Astrocyte (in vitro differentiated cells and primary cell): Measurements from ENCODE around the gene AP3M1. TPM values are rescaled to one million over a fixed set of nuclear protein-coding genes. Genes with fewer than 3 reads are reported as not detected.

Experiments used
- DNase-seq: peaks from one replicate; pipeline ENCODE4 v3.0.0-alpha.2; 2010; ENCODE audit warnings: low read depth
- FAIRE-seq: peaks from 2 replicates; lab custom pipeline; 2011; peaks lifted over from hg19 to GRCh38; lab: Jason Lieb, UNC
- H2AFZ ChIP-seq: 2 replicates; pipeline ENCODE4 v1.6.0; 2012; ENCODE audit warnings: low read depth, low read length, inconsistent platforms
- H3K27ac ChIP-seq: 2 replicates; pipeline ENCODE4 v1.5.1; 2011; ENCODE audit warnings: low read depth, low read length, inconsistent platforms
- H3K27me3 ChIP-seq: 2 replicates; pipeline ENCODE4 v1.6.0; 2011; ENCODE audit warnings: low read length, inconsistent platforms; ENCODE audit not compliant: insufficient read depth
- H3K36me3 ChIP-seq: 2 replicates; pipeline ENCODE4 v1.5.1; 2011; ENCODE audit warnings: low read length, inconsistent platforms; ENCODE audit not compliant: insufficient read depth
- H3K4me1 ChIP-seq: 2 replicates; pipeline ENCODE4 v1.5.1; 2011; ENCODE audit warnings: low read length, inconsistent platforms; ENCODE audit not compliant: insufficient read depth
- H3K4me2 ChIP-seq: 2 replicates; pipeline ENCODE4 v1.6.0; 2012; ENCODE audit warnings: low read length, inconsistent platforms
- H3K4me3 ChIP-seq: 2 replicates; pipeline ENCODE4 v1.5.1; 2011; ENCODE audit warnings: low read depth, mild to moderate bottlenecking, low read length, inconsistent platforms; ENCODE audit not compliant: insufficient read depth
- H3K79me2 ChIP-seq: 2 replicates; pipeline ENCODE4 v1.6.0; 2012; ENCODE audit warnings: mild to moderate bottlenecking, low read length, inconsistent platforms; ENCODE audit not compliant: insufficient read depth
- H3K9ac ChIP-seq: 2 replicates; pipeline ENCODE4 v1.6.0; 2012; ENCODE audit warnings: mild to moderate bottlenecking, low read length, inconsistent platforms
- H3K9me3 ChIP-seq: 2 replicates; pipeline ENCODE4 v1.5.1; 2012; ENCODE audit warnings: low read depth, mild to moderate bottlenecking, low read length, inconsistent platforms; ENCODE audit not compliant: insufficient read depth
- H4K20me1 ChIP-seq: 2 replicates; pipeline ENCODE4 v1.6.0; 2012; ENCODE audit warnings: low read length, inconsistent platforms; ENCODE audit not compliant: insufficient read depth
- H3K27ac Mint-ChIP-seq: one replicate; pipeline ENCODE4 v1.8.0; 2021; ENCODE audit warnings: mild to moderate bottlenecking, mixed read lengths; ENCODE audit not compliant: unreplicated experiment
- H3K27me3 Mint-ChIP-seq: one replicate; pipeline ENCODE4 v1.8.0; 2021; ENCODE audit warnings: low read depth, mixed read lengths; ENCODE audit not compliant: unreplicated experiment
- H3K36me3 Mint-ChIP-seq: one replicate; pipeline ENCODE4 v1.8.0; 2021; ENCODE audit warnings: low read depth, mixed read lengths; ENCODE audit not compliant: unreplicated experiment
- H3K4me1 Mint-ChIP-seq: one replicate; pipeline ENCODE4 v1.8.0; 2021; ENCODE audit warnings: low read depth, mixed read lengths; ENCODE audit not compliant: unreplicated experiment
- H3K4me3 Mint-ChIP-seq: one replicate; pipeline ENCODE4 v1.8.0; 2021; ENCODE audit warnings: mild to moderate bottlenecking, moderate library complexity, mixed read lengths; ENCODE audit not compliant: unreplicated experiment
- H3K9me3 Mint-ChIP-seq: one replicate; pipeline ENCODE4 v1.8.0; 2021; ENCODE audit warnings: mild to moderate bottlenecking, mixed read lengths; ENCODE audit not compliant: unreplicated experiment
- EZH2 ChIP-seq: IDR thresholded peaks from 2 replicates; pipeline ENCODE4 v1.6.1; 2012; ENCODE audit warnings: mild to moderate bottlenecking, low read length, inconsistent platforms; ENCODE audit not compliant: insufficient read depth
- total RNA-seq: library from RNA; stranded (reverse); gene quantifications from 2 replicates; pipeline ENCODE4 v1.2.1, GENCODE V29; 2021
- TF ChIP-seq, protein P1 (sequence below): IDR thresholded peaks from 2 replicates; pipeline ENCODE4 v1.5.1; 2011; ENCODE audit warnings: low read depth, mild to moderate bottlenecking, inconsistent platforms, low read length, moderate library complexity; ENCODE audit not compliant: insufficient read depth

AP3M1 gene
- total RNA-seq, 1 donor from 2014 or later = 50.0 TPM

DNA sequence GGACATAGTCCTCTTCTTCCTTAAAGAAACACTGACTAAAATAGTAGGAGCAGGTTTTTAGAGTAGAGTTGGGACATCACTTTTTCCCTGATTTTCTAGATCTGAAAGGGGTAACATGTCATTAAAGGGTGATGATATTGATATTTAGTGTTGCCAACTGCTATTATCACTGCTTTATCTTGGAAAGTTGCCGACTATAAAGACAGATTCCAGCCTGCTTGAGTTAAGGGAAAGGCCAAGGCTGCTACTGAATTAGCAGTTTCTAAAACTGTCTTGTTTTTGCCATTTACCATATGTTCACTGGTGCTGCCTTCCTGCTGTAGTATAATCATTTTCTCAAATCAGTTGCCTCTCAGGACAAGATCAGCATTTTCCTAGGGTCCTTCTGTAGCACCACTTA lies 29.7 kb downstream of the AP3M1 start:
- Histone ChIP-seq H2AFZ (no peak overlapping the region), H3K36me3 (peaks cover 73% of the 10 kb centered on the region), H3K27ac (no peak overlapping the region), H4K20me1 (peaks cover 54% of the 10 kb centered on the region), H3K9me3 (no peaks in the 10 kb centered on the region), H3K4me3 (no peak overlapping the region), H3K27me3 (no peaks in the 10 kb centered on the region), H3K79me2 (peaks cover 4% of the 10 kb centered on the region), H3K4me2 (no peak overlapping the region), H3K4me1 (peaks cover 5% of the 10 kb centered on the region), H3K9ac (no peak overlapping the region)
- no peak overlapping the region for H3K27ac Mint-ChIP-seq
- FAIRE-seq (no peak), DNase-seq (no peak)
- no peak for TF ChIP-seq EZH2
- TF ChIP-seq, protein P1, sequence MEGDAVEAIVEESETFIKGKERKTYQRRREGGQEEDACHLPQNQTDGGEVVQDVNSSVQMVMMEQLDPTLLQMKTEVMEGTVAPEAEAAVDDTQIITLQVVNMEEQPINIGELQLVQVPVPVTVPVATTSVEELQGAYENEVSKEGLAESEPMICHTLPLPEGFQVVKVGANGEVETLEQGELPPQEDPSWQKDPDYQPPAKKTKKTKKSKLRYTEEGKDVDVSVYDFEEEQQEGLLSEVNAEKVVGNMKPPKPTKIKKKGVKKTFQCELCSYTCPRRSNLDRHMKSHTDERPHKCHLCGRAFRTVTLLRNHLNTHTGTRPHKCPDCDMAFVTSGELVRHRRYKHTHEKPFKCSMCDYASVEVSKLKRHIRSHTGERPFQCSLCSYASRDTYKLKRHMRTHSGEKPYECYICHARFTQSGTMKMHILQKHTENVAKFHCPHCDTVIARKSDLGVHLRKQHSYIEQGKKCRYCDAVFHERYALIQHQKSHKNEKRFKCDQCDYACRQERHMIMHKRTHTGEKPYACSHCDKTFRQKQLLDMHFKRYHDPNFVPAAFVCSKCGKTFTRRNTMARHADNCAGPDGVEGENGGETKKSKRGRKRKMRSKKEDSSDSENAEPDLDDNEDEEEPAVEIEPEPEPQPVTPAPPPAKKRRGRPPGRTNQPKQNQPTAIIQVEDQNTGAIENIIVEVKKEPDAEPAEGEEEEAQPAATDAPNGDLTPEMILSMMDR = no peak
- no peaks in the 10 kb centered on the region for H3K27me3 Mint-ChIP-seq
- no peak overlapping the region for H3K4me3 Mint-ChIP-seq
- H3K4me1 Mint-ChIP-seq = peaks cover 28% of the 10 kb centered on the region
- H3K9me3 Mint-ChIP-seq = no peaks in the 10 kb centered on the region
- peaks cover 12% of the 10 kb centered on the region for H3K36me3 Mint-ChIP-seq

DNA sequence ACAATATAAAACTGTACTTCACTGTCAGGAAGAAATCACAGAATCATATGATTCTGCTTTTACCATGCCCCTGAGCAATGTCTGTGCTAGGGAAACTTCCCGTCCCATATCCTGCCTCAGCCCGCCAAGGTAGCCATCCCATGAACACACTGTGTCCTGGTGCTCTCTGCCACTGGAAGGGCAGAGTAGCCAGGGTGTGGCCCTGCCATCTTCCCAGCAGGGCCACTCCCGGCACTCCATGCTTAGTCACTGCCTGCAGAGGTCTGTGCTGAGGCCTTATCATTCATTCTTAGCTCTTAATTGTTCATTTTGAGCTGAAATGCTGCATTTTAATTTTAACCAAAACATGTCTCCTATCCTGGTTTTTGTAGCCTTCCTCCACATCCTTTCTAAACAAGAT lies 31.8 kb downstream of the AP3M1 start:
- no peak for FAIRE-seq
- H3K9me3 Mint-ChIP-seq = no peaks in the 10 kb centered on the region

DNA sequence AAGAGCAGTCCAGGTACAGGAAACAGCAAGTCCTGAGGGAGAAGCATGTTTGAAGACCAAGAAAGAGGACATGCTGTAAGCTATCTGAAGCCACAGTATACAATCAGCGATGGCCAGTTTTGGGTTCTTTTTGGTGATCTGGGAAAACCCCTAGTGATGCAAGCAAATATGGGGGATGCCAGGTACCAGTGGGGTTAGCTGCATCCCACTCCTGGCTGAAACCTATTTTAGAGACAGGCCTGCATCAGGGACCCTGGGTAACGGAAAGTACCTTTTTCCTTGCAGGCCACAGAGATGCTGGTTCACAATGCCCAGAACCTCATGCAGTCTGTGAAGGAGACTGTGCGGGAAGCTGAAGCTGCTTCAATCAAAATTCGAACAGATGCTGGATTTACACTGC lies 32.9 kb downstream of the AP3M1 start:
- DNase-seq = no peak
- peaks cover 23% of the 10 kb centered on the region for H3K36me3 Mint-ChIP-seq
- Histone ChIP-seq H3K27me3 (no peaks in the 10 kb centered on the region), H3K36me3 (peaks cover 91% of the 10 kb centered on the region), H3K4me2 (no peak overlapping the region), H3K9ac (no peak overlapping the region), H3K9me3 (no peaks in the 10 kb centered on the region), H2AFZ (no peak overlapping the region), H3K4me1 (peaks cover 12% of the 10 kb centered on the region), H3K27ac (no peak overlapping the region), H3K79me2 (peaks cover 33% of the 10 kb centered on the region), H4K20me1 (peaks cover 84% of the 10 kb centered on the region), H3K4me3 (no peak overlapping the region)
- no peaks in the 10 kb centered on the region for H3K9me3 Mint-ChIP-seq
- peaks cover 31% of the 10 kb centered on the region for H3K4me1 Mint-ChIP-seq
- no peak for TF ChIP-seq EZH2
- TF ChIP-seq, protein P1 = no peak
- peak overlapping the region; percentile 48 for H3K27ac Mint-ChIP-seq
- FAIRE-seq = no peak
- no peak overlapping the region for H3K4me3 Mint-ChIP-seq
- no peaks in the 10 kb centered on the region for H3K27me3 Mint-ChIP-seq

More for the DNA sequence above, 31.8 kb downstream of the AP3M1 start:
- H3K79me2 ChIP-seq = peaks cover 23% of the 10 kb centered on the region
- no peak overlapping the region for H3K4me2 ChIP-seq
- no peaks in the 10 kb centered on the region for H3K27me3 ChIP-seq
- peaks cover 17% of the 10 kb centered on the region for H3K36me3 Mint-ChIP-seq
- H3K4me3 ChIP-seq = no peak overlapping the region
- H3K4me1 Mint-ChIP-seq = peaks cover 28% of the 10 kb centered on the region
- H3K36me3 ChIP-seq = peaks cover 91% of the 10 kb centered on the region
- no peak overlapping the region for H2AFZ ChIP-seq
- H4K20me1 ChIP-seq = peaks cover 74% of the 10 kb centered on the region
- no peak for TF ChIP-seq EZH2
- TF ChIP-seq, protein P1 = no peak
- no peaks in the 10 kb centered on the region for H3K9me3 ChIP-seq
- peak overlapping the region; percentile 48 for H3K27ac Mint-ChIP-seq
- H3K4me1 ChIP-seq = peaks cover 7% of the 10 kb centered on the region
- no peak for DNase-seq
- H3K4me3 Mint-ChIP-seq = peak overlapping the region; percentile 14
- no peak overlapping the region for H3K9ac ChIP-seq
- no peak overlapping the region for H3K27ac ChIP-seq
- no peaks in the 10 kb centered on the region for H3K27me3 Mint-ChIP-seq
